Gastrocnemius medialis (tissue), 4 donors: ENCODE data around the gene AFDN.

Experiments
- CTCF ChIP-seq, 5 experiments: fragments of 450-650 bp in 3 of 5; fragments of 200-600 bp in 2 of 5; sonication (generic) in 2 of 5; IDR thresholded peaks in 4 of 5; conservative IDR thresholded peaks in 1 of 5; 1 replicate in 4 of 5; 2 replicates in 1 of 5; pipeline ENCODE4 v1.5.1; 2016 to 2019; ENCODE audit warnings: antibody characterized with exemption in 5 of 5, mild to moderate bottlenecking in 3 of 5, moderate library complexity in 3 of 5
- POLR2A ChIP-seq, 2 donors: fragments of 450-650 bp; IDR thresholded peaks; one replicate each; pipeline ENCODE4 v1.6.1; 2017; ENCODE audit warnings: antibody characterized with exemption in 2 of 2, mild to moderate bottlenecking in 2 of 2, moderate library complexity in 2 of 2

- TF ChIP-seq POLR2A (IDR thresholded peaks at IDR 0.05) (no peak), CTCF (IDR thresholded peaks at IDR 0.05 in 4 of 5, conservative IDR thresholded peaks at IDR 0.05 in 1 of 5) (no peak)
Observed at GRCh38 chr6:167987396-167988153, 160.9 kb downstream of the AFDN start.
